HG03045 (cell line): ENCODE results near the gene LCP2.

Experiments used
- ATAC-seq: cut with Tn5 transposase; IDR thresholded peaks from one replicate; pipeline ENCODE4 v1.9.1; 2021; ENCODE audit warnings: mild to moderate bottlenecking, moderate library complexity; ENCODE audit not compliant: unreplicated experiment

The LCP2 gene

DNA sequence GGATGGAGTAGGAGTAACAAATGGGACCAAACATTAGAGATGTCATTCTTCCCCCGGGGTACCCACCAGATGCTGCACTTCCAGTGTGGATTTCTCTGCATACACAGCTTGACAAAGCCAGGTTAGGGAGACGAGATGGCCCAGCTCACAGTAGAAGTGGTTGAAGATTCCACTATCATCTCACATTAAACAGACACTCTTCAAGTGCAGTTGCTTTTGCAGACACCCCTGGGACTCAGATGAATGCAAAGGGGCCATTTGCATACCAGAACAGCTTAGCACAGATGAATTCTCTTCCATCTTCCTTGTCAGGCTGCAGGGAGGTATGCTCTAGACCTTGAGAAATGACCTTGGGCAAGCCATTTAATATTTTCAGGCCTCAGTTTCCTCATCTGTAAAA lies 77.4 kb downstream of the LCP2 start:
- no peak for ATAC-seq

DNA sequence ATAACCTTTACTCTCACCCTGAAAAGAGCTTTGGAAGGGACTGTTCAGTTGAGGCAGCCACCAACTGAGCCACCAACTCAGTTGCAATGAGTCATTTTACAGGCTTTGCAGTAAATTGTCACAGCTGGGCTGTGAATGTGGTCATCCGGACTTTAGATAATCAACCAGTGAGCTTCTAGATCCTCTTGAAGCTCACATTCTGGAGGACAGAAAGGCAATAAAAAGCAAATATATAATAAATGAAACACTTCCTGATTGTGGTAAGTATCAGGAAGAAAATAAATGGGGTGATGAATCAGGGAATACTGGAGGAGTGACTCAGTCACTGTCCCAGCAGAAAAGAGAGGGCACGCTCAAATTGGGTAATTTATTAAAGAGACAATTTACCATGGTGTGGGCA lies 78.0 kb downstream of the LCP2 start:
- ATAC-seq: no peak

- ATAC-seq: no peak
Measured at GRCh38 chr5:170218726-170219125, 78.9 kb downstream of the LCP2 start.

- no peak for ATAC-seq
Measured at GRCh38 chr5:170217831-170218230, 79.7 kb downstream of the LCP2 start.

GRCh38 chr5:170216257-170216864 lies 81.2 kb downstream of the LCP2 start:
- ATAC-seq: no peak

DNA sequence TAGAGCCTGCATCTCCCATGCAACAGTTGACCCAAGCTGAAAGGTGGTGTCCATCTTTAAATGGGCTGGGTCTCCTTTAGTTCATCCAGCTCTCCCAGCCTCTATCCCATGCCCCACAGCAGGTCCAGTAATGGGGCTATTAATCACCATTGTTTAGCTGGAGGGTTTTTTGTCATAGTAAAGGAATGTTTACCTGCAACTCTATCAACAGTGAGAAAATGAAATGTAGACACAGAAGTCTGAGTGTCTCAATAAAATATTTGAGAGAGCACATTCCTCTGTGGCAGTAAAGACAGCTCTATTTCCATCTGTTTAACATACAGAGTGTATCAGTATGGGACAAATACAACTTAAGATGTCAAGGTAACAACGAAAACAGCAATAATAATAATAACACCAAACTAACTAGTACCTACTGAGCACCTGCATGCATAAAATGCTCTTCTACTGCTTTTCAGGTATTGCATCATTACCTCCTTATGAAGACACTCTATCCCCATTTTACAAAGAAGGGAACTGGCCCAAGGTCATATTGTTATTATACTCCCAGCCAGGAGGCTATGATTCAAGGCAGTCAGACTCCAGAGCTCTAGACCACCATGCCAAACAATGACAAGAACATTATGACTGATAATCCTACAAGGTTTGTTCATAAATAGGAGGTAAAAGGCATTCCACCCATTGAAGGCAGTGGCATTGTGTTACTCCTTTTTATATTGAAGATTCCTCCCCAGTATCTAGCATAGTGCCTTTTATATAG lies 85.8 kb downstream of the LCP2 start:
- ATAC-seq: no peak

- no peak for ATAC-seq
Measured at GRCh38 chr5:170206958-170207357, 90.6 kb downstream of the LCP2 start.

DNA sequence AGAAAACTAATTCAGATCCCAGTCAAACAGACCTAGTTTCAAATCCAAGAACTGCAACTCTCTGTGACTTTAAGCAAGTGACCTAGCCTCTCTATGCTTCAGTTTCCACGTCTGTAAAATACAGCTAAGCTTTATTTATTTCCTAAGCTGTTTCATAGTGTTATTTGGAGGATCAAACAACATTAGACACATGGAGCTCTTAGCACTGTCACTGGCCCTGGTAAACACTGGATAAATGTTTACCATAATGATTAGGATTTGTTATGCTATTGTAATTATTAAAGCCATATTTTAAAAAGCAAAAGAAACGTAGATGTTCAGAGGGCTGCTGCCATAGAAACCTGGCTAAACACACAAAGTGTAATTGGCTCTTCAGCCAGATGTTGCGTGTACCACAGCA lies 91.4 kb downstream of the LCP2 start:
- ATAC-seq: no peak

DNA sequence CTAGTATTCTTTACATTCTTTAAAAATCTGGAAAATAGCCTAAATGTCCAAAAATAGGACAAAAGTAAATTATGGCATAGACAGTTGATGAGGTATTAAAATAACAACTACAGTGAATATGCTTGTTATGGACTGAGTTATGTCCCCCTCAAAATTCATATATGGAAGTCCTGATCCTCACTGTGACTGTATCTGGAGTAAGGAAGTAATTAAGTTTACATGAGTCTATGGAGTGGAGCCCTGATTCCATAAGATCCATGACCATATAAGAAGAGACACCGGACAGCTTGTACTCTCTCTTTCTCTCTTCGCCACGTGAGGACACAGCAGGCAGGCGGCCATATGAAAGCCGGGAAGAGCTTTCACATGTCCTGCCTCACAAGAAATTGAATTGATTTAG lies 93.4 kb downstream of the LCP2 start:
- no peak for ATAC-seq

DNA sequence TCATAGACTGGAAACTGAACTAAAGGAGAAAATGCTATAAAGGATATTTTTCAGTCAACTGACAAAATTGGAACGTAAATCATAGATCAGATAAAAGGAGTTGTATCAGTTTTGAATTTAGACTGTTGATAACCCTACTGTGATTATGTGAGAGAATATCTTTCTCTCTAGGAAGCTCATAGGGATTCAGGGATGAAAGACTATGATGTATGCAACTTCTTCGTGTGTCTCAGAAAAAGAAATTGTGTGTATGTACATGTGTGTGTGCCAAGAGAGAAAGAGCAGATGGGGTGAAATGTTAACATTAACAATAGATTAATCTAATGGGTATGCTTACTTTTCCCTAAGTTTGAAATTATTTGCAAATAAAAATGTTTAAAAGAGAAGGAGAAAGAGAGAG lies 95.5 kb downstream of the LCP2 start:
- ATAC-seq: no peak

DNA sequence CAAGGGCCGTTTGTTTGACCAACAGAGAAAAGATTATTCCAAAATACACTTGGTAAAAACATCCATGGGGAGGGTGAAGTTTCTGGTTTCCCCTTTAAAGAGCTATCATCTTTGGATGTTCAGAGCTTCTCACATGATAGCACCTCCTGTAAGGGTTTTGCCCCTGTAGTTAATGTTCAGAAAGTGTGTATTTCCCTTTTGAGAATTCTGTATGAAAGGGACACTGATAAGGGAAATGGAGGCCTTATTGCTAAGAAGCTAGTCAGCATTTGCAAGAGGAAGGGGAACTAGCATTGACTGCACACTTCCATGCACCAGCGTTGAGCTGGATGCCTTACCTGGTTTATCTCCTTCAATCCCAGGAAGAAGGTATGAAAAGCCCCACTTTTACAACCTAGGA lies 96.3 kb downstream of the LCP2 start:
- ATAC-seq: no peak

GRCh38 chr5:170200876-170201275 lies 96.7 kb downstream of the LCP2 start:
- ATAC-seq: no peak
